Activated T-cell treated with anti-CD3 and anti-CD28 coated beads for 1 hour (primary cell): ENCODE measurements around the gene CDHR3.
A peak's percentile ranks its signal among the peaks of the same experiment; 100 is the strongest.

Experiments
- DNase-seq: peaks from one replicate; pipeline ENCODE4 v3.0.0-alpha.2; 2020; ENCODE audit warnings: low read depth

Gene CDHR3

DNA sequence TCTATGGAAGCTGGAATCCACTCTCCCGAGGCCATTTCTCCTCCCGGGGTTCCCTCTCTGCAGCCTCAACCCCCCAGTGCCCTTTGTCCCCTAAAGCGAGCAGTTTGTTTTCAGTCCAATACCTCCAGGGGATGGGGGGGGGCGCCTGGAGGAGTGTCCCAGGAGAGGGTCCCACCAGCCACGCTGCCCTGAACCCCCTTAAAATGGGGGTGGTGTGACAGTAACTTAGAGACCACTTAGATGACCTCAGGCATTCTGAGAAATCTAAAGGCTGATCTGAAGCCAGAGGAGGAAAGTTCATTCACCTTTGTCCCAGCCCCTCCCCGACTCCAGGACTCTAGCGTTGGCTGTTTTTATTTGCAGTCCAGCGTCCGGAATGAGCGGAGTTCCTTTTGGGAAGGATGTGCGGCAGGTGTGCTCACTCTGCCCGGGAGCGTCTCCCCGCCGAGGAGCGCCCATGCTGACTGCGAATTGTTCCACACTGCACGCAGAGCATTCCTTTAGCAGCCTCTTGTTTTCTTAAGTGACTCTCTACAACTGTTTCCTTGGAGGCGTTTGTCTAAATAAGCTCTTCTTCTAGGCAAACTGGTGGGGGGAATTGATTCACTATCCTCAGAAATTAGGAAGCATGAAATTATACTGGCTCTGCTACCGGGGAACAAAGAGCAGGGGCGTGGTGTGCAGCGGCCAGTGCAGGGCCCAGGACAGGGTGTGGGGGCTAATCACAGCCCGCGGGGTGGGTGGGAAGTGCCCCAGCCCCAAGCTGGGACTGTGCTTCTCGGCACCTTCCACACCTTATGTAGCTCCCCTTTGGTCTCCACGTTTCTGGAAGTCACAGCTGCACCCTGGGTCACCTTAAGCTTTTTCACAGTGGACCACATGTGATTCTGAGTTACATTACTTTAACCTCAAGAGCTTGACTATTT lies 102.8 kb downstream of the CDHR3 start:
- no peak for DNase-seq

DNA sequence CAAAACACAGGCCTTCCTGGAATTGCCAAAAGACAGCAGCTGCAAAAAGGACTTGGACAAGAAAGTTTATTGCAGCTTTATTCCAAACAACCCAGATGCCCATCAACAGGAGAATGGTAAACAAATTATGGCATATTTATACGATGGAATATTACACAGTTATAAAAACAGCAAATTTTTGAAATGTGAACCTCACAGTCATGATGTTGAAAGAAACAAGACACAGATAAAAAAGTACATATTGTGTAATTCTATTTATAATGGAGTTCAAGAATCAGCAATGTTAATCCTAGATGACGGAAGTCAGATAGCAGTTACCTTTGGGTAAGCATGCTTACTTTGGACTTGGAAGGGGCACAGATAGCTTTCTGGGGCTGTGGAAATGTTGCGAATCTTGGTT lies 104.6 kb downstream of the CDHR3 start:
- no peak for DNase-seq

DNA sequence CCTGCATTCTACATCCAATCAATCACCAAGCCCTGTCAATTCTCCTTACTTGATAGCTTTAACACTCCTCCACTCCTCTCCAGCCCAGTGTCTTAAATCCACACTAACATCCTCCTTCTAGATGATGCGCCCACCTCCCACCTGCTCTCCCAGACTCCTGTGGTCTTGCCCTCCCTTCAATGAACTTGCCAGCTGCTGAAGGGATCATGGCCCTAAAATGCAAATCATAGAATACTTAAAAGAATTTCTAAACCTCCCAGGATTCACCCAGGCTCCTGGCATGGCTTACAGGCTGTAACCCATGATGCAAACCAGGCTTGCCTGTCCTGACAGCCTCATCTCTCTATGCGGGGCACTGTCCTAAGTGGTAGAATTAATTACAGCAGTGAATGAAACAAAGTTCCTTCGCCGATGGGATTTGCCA lies 105.5 kb downstream of the CDHR3 start:
- DNase-seq, result no peak

DNA sequence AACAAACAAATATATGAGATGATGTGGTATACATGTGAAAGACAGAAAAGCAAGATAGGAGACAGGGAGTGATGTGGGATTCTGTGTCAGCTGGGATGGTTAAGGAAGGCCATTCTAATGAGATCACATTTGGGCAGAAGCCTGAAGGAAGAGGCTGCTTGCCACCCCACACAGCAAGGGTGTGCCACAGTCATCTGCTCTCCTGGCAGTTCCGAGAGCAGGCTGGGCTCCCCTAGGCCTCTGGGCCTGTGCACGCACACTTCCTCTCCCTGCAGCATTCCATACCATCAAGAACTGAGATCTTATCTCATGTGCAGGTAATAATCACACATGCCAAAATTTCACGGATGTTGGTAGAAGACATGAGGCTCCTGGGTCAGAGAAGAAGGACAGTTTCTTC lies 105.9 kb downstream of the CDHR3 start:
- no peak for DNase-seq

DNA sequence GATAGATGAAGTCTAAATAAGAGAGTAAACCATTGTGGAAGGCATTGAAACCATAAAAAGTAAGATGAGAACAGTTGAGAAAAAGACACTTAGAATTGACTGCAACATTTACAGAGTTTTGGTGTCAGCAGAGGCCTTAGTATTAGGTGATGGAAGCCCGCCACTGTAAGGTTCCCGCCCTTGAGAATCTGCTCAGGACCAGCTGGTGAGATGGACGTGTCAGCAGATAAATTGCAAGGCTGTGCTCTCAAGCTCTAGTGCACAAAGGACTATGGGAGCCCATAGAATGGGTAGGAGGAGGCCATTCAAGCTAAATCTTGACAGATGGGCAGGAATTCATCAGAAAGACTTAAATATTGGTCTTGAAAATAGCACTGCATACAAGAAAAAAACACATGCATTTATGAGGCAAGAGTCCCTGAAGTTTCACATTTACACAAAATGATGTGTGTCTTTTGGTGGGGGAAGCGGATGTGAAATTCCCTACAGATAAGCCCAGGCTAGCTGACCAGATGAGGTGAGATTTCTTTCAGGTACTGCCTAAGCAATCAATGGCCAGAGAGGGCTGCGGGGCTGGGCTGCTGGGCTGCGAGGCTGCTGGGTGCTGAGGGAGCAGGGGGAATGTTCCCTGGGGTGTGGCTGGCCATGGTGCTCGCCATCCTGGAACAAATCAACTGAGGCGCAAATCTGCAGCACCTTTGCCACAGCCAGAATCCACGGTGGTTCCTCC lies 106.6 kb downstream of the CDHR3 start:
- no peak for DNase-seq

DNA sequence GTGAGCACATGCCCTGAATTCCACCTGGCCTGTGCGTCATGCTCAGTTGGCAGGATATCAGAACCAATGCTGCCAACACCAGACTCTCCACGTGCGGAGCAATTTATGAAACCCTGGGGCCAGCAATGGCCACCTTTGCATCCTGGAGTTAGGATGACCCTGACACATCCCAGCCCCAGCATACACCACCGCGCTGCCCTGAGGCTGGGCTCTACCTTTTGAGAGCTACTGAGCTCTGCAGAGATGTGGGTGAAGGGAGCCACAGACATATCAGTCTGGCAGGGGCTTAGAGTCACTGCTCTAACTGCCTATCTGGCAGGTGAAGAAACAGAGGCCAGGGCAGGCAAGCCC lies 107.1 kb downstream of the CDHR3 start:
- no peak for DNase-seq

DNA sequence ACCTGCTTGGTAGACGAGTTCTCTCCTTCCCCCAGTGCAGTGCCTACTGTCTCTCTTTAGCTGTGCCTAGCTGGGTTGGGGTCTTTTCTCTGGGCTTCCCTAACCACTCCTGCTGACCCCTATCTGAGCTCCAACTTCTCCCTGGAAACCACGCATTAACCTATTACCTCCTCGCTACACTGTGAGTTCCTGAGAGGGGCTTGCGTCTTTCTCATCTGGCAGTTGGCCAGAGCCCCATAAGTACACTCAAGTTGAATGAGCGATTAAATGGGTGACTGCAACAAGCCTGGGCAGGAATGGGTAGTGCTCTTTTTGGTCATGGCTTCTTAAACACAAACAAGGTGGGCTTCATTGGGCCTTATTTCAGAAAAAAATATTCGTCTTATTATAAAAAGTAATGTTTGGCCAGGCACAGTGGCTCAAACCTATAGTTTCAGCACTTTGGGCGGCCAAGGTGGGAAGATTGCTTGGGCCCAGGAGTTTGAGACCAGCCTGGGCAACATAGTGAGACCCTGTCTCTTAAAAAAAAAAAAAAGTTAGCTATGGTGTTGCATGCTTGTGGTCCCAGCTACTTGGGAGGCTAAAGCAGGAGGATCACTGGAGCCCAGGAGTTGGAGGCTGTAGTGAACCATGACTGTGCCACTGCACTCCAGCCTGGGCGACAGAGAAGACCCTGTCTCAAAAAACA lies 107.6 kb downstream of the CDHR3 start:
- no peak for DNase-seq

DNA sequence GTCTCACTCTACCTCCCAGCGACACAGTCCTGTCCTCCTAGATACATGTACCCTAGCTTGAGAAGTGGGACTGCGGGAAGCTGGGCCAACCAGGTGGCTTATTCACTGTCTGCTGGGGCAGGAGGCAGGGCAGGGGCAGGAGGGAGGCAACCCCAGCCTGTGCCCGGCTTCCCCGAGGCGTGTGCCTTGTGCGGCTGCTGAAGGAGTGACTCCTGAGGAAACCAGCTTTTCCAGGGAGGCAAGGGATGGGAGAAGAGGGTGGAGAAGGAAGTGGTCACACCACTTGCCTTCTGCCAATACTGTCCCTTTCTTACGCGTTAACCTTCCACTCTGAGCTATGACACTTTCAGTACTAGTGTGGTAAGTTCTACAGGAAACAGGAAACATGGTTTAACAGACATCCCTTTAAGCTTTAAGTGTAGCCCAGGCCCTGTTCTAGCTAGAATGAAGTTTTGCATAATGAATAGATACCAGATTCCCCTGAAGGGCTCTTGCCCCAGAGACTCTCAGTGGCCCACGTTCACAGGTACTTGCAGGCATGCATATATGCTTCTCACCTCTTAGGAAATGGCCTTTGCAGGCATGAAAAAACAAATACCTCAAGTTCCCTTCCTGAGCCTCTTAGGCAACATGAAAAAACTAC lies 108.4 kb downstream of the CDHR3 start:
- peak; percentile 26 for DNase-seq

DNA sequence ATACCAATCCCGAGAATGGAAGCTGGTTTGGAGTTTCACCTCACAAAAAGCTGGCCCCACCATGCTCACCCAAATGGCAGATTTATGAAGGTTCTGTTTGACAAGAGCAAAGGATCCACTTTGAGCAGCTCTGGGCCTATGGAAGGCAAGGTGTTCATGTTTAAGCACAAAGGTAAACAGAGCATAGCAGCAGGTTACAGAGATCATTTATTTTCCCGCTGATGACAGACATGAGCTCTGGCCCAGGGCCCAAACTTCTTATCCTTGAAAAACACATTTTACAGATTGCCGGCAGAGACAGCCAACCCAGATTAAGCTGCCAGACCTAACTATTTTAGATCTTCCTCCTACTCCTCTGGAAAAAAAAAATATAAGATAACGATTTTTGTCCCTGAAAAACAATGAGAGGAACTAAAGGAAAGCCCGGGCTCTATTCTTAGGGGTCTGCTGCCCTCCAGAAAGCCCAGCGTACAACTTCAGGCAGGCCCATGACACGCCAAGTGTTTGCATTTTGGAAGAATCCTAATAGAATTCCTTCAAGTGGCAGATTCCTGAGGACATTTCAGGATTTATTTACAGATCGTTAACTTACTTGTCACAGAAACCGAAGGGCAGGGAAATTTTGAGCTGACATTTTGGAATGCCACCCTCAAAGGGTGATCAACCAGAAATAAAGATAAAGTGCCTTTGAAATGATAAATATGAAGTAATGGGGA lies 109.1 kb downstream of the CDHR3 start:
- no peak for DNase-seq

DNA sequence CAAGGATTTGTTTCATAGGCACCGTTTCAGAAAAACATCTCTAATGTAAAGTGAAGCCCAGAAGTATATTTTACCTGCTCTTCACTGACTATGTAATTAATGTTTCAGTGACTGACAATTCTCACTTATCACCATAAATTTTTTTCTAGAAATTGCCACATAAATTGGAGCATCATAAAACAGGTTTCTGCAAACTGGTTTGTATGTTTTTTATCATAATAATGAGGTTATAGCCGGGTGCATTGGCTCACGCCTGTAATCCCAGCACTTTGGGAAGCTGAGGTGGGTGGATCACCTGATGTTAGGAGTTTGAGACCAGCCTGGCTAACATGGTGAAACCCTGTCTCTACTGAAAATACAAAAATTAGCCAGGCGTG lies 109.6 kb downstream of the CDHR3 start:
- no peak for DNase-seq

DNA sequence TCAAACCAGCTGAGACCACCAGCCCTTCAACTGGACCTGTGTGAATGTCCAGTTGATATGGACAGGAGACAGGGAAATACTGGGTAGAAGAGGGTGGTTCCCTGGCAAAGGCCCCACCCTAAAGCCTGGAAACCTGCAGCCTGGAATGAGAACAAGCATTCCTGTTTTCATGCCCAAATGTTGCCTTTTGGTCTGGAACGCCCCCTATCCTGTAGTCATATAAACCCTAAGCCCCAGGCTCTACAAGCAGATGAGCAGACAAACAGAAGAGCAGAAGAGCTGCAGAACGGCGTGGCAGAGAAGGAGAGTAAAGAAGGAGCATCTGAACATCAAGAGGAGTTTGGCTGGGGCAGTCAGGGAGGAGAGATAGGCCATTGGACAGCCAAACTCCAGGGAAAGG lies 110.6 kb downstream of the CDHR3 start:
- DNase-seq, result no peak

DNA sequence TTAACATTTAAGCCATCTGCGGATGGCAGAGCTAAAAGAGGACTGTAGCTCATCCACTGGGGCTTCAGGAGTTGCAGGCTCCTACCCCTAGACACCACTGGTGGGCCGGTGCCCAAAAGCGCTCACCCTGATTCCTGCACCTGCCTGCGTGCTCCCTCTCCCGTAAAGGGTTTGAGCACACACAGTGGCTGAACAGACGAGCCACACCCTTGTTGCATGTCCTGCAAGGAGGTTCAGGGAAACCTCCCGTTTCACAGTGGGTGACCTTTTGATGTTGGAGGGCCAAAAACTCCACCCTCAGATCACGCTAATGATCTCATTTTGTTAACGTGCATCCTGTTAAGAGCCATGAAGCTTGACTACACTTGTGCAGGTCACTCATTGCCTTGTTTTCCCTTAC lies 111.2 kb downstream of the CDHR3 start:
- no peak for DNase-seq

DNA sequence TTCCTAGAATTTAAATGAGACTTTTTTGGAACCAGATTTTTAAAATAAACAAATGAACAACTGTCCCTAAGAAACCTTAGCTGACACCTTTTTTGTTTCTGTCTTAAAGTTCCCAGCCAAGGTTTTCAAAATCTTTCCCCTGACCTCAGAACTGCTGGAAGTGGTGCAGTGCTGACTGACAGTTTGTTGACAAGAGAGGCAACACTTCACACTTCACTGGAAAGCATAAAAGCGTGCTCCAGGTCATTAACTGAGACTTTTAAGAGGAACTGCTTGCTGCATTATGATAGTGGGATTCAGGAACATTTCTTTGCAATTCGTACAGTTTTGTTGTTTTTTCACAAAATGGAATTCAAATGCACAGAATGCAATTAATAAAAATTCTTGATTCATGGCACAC lies 112.9 kb downstream of the CDHR3 start:
- DNase-seq, result no peak

DNA sequence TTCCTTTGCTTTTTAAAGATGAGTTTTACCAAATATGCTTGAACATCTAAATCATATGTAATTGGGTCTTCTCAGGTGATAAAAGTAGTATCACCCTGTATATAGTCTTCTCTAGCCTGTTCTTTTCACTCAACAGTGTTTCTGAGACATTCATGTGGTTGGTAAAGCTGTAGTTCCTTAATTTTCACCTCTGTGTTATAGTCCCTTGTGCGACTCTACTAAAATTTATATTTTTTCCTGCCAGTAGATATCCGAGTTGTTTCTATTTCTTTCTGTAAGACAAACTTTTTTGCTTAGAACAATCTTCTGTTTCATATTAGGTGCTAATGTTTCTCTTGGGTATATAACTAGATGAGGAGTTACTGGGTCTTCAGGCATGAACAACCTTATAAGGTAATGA lies 113.5 kb downstream of the CDHR3 start:
- DNase-seq, result no peak

DNA sequence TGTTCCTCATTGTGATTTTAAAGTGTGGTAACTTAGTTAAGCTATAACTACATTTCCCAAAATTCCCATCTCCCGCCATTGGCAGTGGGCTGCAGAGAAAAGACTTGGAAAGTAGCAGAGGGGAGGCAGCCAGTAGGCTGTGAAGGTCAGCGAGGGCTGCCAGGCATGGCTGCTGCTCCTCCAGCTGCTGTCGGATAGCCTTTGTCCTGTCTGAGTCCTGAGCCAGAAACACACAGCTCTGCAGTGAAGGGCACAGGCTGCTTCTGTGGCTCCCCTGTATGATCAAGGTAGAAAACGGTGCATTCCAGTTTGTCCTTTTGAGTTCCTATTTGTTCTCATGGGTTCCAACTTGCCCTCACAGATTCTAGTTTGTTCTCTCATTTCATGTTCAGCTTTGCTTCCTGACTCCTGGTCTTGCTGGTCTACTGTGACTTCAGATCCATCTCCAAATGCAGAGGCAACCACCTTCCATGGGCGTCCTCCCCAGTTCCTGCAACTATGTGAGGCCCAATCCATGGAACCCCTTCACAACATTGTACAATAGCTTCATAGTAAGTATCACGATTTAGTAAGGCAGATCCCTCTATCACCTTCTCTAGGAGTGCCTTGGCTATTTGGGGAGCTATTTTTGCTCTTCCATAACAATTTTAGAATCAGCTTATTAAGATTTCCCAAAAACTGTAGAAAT lies 117.4 kb downstream of the CDHR3 start:
- no peak for DNase-seq

DNA sequence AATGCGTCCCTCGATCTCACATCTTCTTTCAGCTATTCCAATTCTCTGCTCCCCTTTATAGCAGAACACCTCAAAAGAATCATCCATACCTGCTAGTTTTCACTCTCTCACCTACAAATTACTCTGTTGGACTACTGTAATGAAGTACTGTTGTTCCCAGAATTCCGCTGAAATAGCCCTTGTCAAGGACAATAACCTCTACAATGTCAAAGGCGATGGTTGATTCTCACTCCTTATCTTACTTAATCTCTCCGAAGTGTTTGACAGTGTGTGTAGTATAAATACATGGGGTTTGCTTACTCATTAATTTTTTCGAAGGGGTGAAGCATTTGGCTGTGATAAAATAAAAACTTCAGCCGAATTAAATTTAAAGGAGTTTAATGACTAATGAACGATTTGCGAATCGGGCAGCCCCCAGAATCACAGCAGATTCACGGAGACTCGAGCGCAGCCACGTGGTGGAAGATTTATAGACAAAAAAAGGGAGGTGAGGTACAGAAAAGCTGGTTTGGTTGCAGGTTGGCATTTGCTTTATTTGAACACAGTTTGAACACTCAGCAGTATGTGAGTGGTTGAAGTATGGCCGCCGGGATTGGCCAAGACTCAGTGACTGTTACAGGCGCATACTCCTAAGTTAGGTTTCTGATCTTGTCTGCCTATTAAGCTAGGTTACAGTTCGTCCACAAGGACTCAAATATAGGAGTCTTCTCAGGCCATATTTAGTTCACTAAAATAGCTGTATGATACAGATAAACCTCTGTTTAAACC lies 119.2 kb downstream of the CDHR3 start:
- no peak for DNase-seq
